Activated CD8-positive, alpha-beta T cell treated with anti-CD3 and anti-CD28 coated beads for 36 hours (primary cell): ENCODE data around the gene LY6G5C. TPM values are rescaled to one million over a fixed set of nuclear protein-coding genes. Genes with fewer than 3 reads are reported as not detected.
"Not testable (repeated sequence)": the region's sequence is repeated elsewhere in the genome, so short reads cannot be mapped to it uniquely, and the experiment has no call there.

ENCODE experiments used
- ATAC-seq: fragments of 200-7000 bp; cut with Tn5 transposase; one replicate; pipeline ENCODE4 v1.10.0; 2021; ENCODE audit warnings: mild to moderate bottlenecking, moderate library complexity
- CTCF ChIA-PET: fragments of 350-600 bp; sonication (Branson Sonifier 250); formaldehyde crosslinking; loops from one replicate; lab custom pipeline; 2021; ENCODE audit warnings: antibody characterized with exemption; lab: Charles Lee
- POLR2A ChIA-PET: fragments of 350-600 bp; sonication (Branson Sonifier 250); formaldehyde crosslinking; loops from one replicate; lab custom pipeline; 2021; ENCODE audit warnings: antibody characterized with exemption; lab: Charles Lee
- DNase-seq: peaks from one replicate; pipeline ENCODE4 v3.0.0-alpha.2; 2020
- H3K27ac Mint-ChIP-seq: one replicate; pipeline ENCODE4 v1.8.0; 2021; ENCODE audit warnings: mild to moderate bottlenecking, mixed read lengths
- H3K27me3 Mint-ChIP-seq: one replicate; pipeline ENCODE4 v1.8.0; 2021; ENCODE audit warnings: mixed read lengths
- H3K36me3 Mint-ChIP-seq: one replicate; pipeline ENCODE4 v1.8.0; 2021; ENCODE audit warnings: low read depth, mixed read lengths
- H3K4me1 Mint-ChIP-seq: one replicate; pipeline ENCODE4 v1.8.0; 2021; ENCODE audit warnings: low read depth, mixed read lengths
- H3K4me3 Mint-ChIP-seq: one replicate; pipeline ENCODE4 v1.8.0; 2021; ENCODE audit warnings: mild to moderate bottlenecking, moderate library complexity, mixed read lengths
- H3K9me3 Mint-ChIP-seq: one replicate; pipeline ENCODE4 v1.8.0; 2021; ENCODE audit warnings: mixed read lengths
- intact Hi-C: fragments of 100-400 bp; cut with micrococcal nuclease; formaldehyde crosslinking; loops from one replicate; pipeline ENCODE4 v1.10.0; 2022
- total RNA-seq, 2 experiments: library from RNA; stranded (reverse); gene quantifications; one replicate each; pipeline ENCODE4 v1.2.3, GENCODE V29; 2021
- TF ChIP-seq, protein P1 (sequence below): fragments of 200-600 bp; IDR thresholded peaks from one replicate; pipeline ENCODE4 v1.8.0; 2022; ENCODE audit warnings: antibody characterized with exemption, mild to moderate bottlenecking

The LY6G5C gene
- total RNA-seq, 2 experiments from 2014 or later: 1.6 to 2.3 TPM

DNA sequence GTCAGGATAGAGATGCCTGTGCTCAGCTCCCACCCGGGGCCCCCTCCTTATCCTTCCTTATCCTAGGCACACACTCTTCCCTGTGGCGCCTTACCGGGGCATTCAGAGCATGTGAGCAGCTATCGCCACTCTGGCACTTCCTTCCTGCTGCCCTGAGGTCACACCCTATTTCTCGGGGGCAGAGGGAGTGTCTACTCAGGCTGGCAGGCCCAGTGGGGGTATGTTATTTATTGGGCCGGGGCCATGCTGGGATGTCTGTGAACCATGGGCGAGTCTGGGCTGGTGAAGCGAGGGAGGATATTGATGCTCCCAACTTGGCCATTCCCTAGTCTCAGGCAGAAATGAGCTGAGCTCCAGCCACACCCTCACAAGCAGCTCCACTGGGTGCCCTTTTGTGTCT is 30.4 kb upstream of the LY6G5C start:
- Mint-ChIP-seq H3K27ac (no peak overlapping the region), H3K4me1 (peaks cover 14% of the 10 kb centered on the region), H3K27me3 (no peaks in the 10 kb centered on the region), H3K36me3 (no peaks in the 10 kb centered on the region), H3K9me3 (no peaks in the 10 kb centered on the region), H3K4me3 (no peak overlapping the region)
- ATAC-seq (peak; percentile 39), DNase-seq (no peak)
- POLR2A ChIA-PET: interaction anchor here (0.6 kb wide), 1 partner anchor 20 kb away, joined by 3 read pairs; no protein-coding TSS in a partner anchor
- CTCF ChIA-PET: interaction anchor here (0.6 to 2.0 kb wide), 5 partner anchors 12 to 102 kb away, joined by 3 to 5 read pairs (median 3); partner anchors contain the start of gene MPIG6B
- intact Hi-C loops: no loop called here
- TF ChIP-seq, protein P1, sequence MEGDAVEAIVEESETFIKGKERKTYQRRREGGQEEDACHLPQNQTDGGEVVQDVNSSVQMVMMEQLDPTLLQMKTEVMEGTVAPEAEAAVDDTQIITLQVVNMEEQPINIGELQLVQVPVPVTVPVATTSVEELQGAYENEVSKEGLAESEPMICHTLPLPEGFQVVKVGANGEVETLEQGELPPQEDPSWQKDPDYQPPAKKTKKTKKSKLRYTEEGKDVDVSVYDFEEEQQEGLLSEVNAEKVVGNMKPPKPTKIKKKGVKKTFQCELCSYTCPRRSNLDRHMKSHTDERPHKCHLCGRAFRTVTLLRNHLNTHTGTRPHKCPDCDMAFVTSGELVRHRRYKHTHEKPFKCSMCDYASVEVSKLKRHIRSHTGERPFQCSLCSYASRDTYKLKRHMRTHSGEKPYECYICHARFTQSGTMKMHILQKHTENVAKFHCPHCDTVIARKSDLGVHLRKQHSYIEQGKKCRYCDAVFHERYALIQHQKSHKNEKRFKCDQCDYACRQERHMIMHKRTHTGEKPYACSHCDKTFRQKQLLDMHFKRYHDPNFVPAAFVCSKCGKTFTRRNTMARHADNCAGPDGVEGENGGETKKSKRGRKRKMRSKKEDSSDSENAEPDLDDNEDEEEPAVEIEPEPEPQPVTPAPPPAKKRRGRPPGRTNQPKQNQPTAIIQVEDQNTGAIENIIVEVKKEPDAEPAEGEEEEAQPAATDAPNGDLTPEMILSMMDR: no peak

DNA sequence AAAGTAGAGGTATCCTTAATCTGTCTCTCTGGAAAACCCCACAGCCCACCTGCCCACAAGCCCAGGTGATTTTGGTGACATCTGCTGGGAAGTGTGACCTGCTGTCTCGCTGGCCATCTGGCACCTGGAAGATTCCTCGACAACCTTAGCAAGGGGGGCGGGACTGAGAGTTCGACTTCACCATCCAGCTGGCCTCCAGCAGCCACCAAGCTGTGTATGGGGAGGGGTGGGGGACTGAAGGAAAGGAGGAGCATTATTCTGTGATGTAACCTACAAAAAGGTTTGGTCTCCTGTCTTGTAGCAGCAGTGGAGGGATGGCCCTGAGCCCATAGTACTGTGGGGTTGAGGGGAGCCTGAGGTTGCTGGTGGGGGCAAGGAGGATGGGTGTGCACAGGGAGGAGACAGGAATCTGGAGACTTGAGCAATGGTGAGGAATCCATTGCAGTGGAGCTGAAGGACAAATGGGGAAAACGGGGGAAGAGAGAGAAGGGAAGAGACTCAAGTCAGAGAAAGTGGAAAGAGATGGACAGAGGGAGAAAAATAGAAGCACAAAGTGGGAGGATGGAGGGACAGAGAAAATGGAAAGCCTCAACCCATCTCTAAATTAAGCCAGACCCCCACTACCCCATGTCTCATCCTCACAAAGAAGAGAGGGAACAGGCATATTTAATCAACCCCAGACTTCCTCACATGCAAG is 29.8 kb upstream of the LY6G5C start:
- ATAC-seq (no peak), DNase-seq (no peak)
- H3K4me3 Mint-ChIP-seq: no peak overlapping the region
- intact Hi-C loops: no loop called here
- H3K36me3 Mint-ChIP-seq: no peaks in the 10 kb centered on the region
- H3K27me3 Mint-ChIP-seq: no peaks in the 10 kb centered on the region
- no peaks in the 10 kb centered on the region for H3K9me3 Mint-ChIP-seq
- CTCF ChIA-PET: interaction anchor here (0.9 to 2.0 kb wide), 4 partner anchors 13 to 59 kb away, joined by 3 to 5 read pairs (median 4); partner anchors contain the start of gene MPIG6B
- no peak overlapping the region for H3K27ac Mint-ChIP-seq
- H3K4me1 Mint-ChIP-seq: peaks cover 14% of the 10 kb centered on the region
- POLR2A ChIA-PET: interaction anchor here (0.6 kb wide), 1 partner anchor 20 kb away, joined by 3 read pairs; no protein-coding TSS in a partner anchor
- TF ChIP-seq, protein P1: no peak

DNA sequence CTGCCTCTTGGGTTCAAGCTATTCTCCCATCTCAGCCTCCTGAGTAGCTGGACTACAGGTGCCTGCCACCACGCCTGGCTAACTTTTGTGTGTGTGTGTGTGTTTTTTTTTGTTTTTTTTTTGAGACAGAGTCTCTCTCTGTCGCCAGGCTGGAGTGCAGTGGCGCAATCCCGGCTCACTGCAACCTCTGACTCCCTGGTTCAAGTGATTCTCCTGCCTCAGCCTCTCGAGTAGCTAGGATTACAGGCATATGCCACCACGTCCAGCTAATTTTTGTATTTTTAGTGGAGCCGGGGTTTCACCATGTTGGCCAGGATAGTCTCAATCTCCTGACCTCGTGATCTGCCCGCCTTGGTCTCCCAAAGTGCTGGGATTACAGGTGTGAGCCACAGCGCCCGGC is 28.3 kb upstream of the LY6G5C start:
- H3K27me3 Mint-ChIP-seq, CTCF ChIA-PET, H3K9me3 Mint-ChIP-seq, H3K4me3 Mint-ChIP-seq, H3K27ac Mint-ChIP-seq, DNase-seq, POLR2A ChIA-PET, intact Hi-C loops, H3K36me3 Mint-ChIP-seq, ATAC-seq: not testable (repeated sequence)
- H3K4me1 Mint-ChIP-seq: peaks cover 13% of the 10 kb centered on the region

DNA sequence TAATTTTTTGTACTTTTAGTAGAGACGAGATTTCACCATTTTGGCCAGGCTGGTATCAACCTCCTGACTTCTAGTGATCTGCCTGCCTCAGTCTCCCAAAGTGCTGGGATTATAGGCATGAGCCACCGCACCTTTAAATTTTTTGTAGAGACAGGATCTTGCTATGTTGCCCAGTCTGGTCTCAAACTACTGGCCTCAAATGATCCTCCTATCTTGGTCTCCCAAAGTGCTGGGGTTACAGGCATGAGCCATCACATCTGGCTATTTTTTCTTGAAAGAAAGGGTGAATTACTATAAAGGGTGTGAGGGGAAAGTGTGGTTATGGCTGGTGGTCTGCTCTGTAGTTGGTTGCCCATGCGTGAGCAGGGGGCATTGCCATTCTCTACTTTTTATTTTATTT is 27.4 kb upstream of the LY6G5C start:
- CTCF ChIA-PET: no interaction called here

DNA sequence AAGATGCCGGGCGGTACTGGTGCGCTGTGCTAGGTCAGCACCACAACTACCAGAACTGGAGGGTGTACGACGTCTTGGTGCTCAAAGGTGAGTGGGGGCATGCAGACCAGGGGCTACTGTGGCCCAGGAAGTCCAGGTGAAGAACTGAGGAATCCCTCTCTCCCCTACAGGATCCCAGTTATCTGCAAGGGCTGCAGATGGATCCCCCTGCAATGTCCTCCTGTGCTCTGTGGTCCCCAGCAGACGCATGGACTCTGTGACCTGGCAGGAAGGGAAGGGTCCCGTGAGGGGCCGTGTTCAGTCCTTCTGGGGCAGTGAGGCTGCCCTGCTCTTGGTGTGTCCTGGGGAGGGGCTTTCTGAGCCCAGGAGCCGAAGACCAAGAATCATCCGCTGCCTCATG is 26.8 kb upstream of the LY6G5C start:
- Mint-ChIP-seq H3K27ac (no peak overlapping the region), H3K4me1 (peaks cover 11% of the 10 kb centered on the region), H3K9me3 (no peaks in the 10 kb centered on the region), H3K36me3 (no peaks in the 10 kb centered on the region), H3K27me3 (no peaks in the 10 kb centered on the region), H3K4me3 (no peak overlapping the region)
- ATAC-seq: no peak
- ChIA-PET POLR2A (no interaction called here), CTCF (no interaction called here)
- TF ChIP-seq, protein P1: no peak
- DNase-seq: no peak
- intact Hi-C loops: no loop called here

More for the DNA sequence above, 27.4 kb upstream of the LY6G5C start:
- no peak overlapping the region for H3K4me3 Mint-ChIP-seq
- no peaks in the 10 kb centered on the region for H3K36me3 Mint-ChIP-seq
- peaks cover 12% of the 10 kb centered on the region for H3K4me1 Mint-ChIP-seq
- H3K9me3 Mint-ChIP-seq: no peaks in the 10 kb centered on the region
- TF ChIP-seq, protein P1: no peak
- POLR2A ChIA-PET: no interaction called here
- H3K27ac Mint-ChIP-seq: no peak overlapping the region
- intact Hi-C loops: no loop called here
- H3K27me3 Mint-ChIP-seq: no peaks in the 10 kb centered on the region
- ATAC-seq: no peak
- no peak for DNase-seq
